Gastrocnemius medialis (tissue), 4 donors: ENCODE results near the gene MYH9. TPM values are rescaled to one million over a fixed set of nuclear protein-coding genes. Genes with fewer than 3 reads are reported as not detected.
A peak's percentile ranks its signal among the peaks of the same experiment; 100 is the strongest.
"Not testable (repeated sequence)": the region's sequence is repeated elsewhere in the genome, so short reads cannot be mapped to it uniquely, and the experiment has no call there.

ENCODE experiments used
- ATAC-seq, 2 donors: fragments of 150-250 bp; one replicate each; pipeline ENCODE4 v1.9.1; 2016
- DNase-seq, 2 donors: peaks; one replicate each; pipeline ENCODE4 v3.0.0-alpha.2; 2019
- H3K27ac ChIP-seq, 4 donors: fragments of 200-600 bp; sonication (generic); 1 replicate in 1 of 4; 2 replicates in 3 of 4; pipeline ENCODE4 v1.5.1; 2016 to 2018; ENCODE audit warnings: mild to moderate bottlenecking in 2 of 4, moderate library complexity in 1 of 4
- H3K27me3 ChIP-seq, 3 donors: fragments of 200-600 bp; sonication (generic) in 2 of 3; 1 replicate in 1 of 3; 2 replicates in 2 of 3; pipeline versions ENCODE4 v1.5.1 to v1.6.0; 2016 to 2019; ENCODE audit warnings: mild to moderate bottlenecking in 1 of 3, moderate library complexity in 1 of 3
- H3K36me3 ChIP-seq, 2 donors: fragments of 200-600 bp; sonication (generic) in 1 of 2; one replicate each; pipeline ENCODE4 v1.5.1; 2017 to 2018
- H3K4me1 ChIP-seq, 2 donors: fragments of 200-600 bp; sonication (generic) in 1 of 2; one replicate each; pipeline ENCODE4 v1.5.1; 2016 to 2017; ENCODE audit warnings: mild to moderate bottlenecking in 2 of 2
- H3K4me3 ChIP-seq, 4 donors: fragments of 200-600 bp; sonication (generic) in 3 of 4; 1 replicate in 1 of 4; 2 replicates in 3 of 4; pipeline ENCODE4 v1.5.1; 2016 to 2019; ENCODE audit warnings: mild to moderate bottlenecking in 2 of 4
- H3K9me3 ChIP-seq, 3 donors: fragments of 200-600 bp; sonication (generic) in 2 of 3; 1 replicate in 1 of 3; 2 replicates in 2 of 3; pipeline ENCODE4 v1.5.1; 2016 to 2019
- CTCF ChIP-seq, 5 experiments: fragments of 450-650 bp in 3 of 5; fragments of 200-600 bp in 2 of 5; sonication (generic) in 2 of 5; IDR thresholded peaks in 4 of 5; conservative IDR thresholded peaks in 1 of 5; 1 replicate in 4 of 5; 2 replicates in 1 of 5; pipeline ENCODE4 v1.5.1; 2016 to 2019; ENCODE audit warnings: antibody characterized with exemption in 5 of 5, mild to moderate bottlenecking in 3 of 5, moderate library complexity in 3 of 5
- POLR2A ChIP-seq, 2 donors: fragments of 450-650 bp; IDR thresholded peaks; one replicate each; pipeline ENCODE4 v1.6.1; 2017; ENCODE audit warnings: antibody characterized with exemption in 2 of 2, mild to moderate bottlenecking in 2 of 2, moderate library complexity in 2 of 2
- in situ Hi-C, 4 donors: fragments of 200-750 bp; cut with MboI; loops; one replicate each; pipeline versions ENCODE4 v1.15.0 to v1.8.0; 2017; ENCODE audit warnings: low sequenced_read_pairs in 4 of 4
- intact Hi-C: fragments of 100-400 bp; cut with DNase I; formaldehyde crosslinking; loops from one replicate; pipeline ENCODE4 v1.15.1; 2023; ENCODE audit warnings: low total_unique reads
- total RNA-seq, 4 donors: library from RNA; depleted of rRNA; stranded (reverse); fragments of >200 nt; gene quantifications; one replicate each; pipeline versions ENCODE4 v1.1.0 to v1.2.3, GENCODE V29; 2016

The MYH9 gene
- total RNA-seq, 4 donors from 2014 or later: 38.9 to 115 (median 104) TPM

DNA sequence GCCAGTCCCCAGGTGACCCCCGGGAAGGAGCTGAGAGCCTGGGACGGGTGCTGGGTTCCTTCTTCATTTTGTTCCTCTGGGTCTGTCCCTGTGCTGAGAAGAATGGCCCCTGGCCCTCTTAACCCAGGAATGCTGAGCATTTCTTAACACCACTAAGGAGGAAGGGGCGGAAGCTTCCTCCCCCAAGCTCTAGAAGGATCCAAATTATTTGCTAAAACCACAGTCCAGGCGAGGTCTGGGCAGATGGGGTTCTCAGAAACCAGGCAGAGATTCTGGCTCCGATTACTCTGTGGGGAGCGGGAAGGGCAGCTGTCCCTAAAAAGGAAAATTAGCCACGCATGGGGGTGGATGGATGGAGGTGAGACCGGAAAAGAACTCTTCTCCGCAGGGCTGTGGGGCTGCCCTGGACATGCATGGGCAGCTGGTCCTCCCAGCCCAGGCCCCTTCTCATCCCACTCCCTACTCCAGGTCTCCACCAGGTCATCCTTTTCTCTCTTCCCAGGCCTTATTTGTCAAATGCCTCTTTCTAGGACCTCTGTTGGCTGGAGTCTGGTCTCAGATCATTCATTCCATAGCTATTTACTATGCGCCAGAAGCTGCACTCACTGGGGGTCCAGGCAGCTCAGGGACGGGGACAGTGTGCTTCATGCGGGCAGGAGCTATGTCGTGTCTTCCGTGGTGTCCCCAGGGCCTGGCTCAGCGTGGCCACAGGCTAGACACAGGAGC is 45.0 kb upstream of the MYH9 start:
- no peak for ATAC-seq
- Histone ChIP-seq H3K4me3 (no peak overlapping the region), H3K27ac (peak overlapping the region in 1 of 4 donors; percentile 4), H3K4me1 (peaks cover 0 to 14% of the 10 kb centered on the region in 2 donors), H3K36me3 (no peaks in the 10 kb centered on the region), H3K9me3 (no peaks in the 10 kb centered on the region), H3K27me3 (no peaks in the 10 kb centered on the region)
- TF ChIP-seq POLR2A (IDR thresholded peaks at IDR 0.05) (no peak), CTCF (IDR thresholded peaks at IDR 0.05 in 4 of 5, conservative IDR thresholded peaks at IDR 0.05 in 1 of 5) (no peak)
- in situ Hi-C loops: no loop called here
- intact Hi-C loops: no loop called here
- no peak for DNase-seq

DNA sequence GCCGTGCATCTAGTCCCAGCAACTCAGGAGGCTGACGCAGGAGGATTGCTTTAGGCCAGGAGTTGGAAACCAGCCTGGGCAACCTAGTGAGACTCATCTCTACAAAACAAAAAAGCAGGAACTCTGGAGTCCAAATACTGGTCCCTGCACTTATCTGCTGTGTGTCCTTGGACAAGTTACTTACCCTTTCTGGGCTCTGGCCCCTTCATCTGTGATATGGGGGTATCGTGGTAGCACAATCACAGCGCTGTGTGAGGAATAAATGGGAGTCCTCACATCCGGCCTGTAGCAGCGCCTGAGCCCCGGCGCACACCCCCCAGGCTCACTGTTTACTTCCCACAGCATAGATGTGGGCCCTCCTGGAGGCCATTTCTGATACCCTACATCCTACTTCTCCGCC is 44.2 kb upstream of the MYH9 start:
- Histone ChIP-seq H3K27me3 (no peaks in the 10 kb centered on the region), H3K36me3 (no peaks in the 10 kb centered on the region), H3K4me1 (peaks cover 0 to 10% of the 10 kb centered on the region in 2 donors), H3K27ac (no peak overlapping the region), H3K4me3 (no peak overlapping the region), H3K9me3 (no peaks in the 10 kb centered on the region)
- DNase-seq: no peak
- in situ Hi-C loops (no loop called here), intact Hi-C loops (no loop called here)
- TF ChIP-seq POLR2A (IDR thresholded peaks at IDR 0.05) (no peak), CTCF (IDR thresholded peaks at IDR 0.05 in 4 of 5, conservative IDR thresholded peaks at IDR 0.05 in 1 of 5) (no peak)
- ATAC-seq: no peak

DNA sequence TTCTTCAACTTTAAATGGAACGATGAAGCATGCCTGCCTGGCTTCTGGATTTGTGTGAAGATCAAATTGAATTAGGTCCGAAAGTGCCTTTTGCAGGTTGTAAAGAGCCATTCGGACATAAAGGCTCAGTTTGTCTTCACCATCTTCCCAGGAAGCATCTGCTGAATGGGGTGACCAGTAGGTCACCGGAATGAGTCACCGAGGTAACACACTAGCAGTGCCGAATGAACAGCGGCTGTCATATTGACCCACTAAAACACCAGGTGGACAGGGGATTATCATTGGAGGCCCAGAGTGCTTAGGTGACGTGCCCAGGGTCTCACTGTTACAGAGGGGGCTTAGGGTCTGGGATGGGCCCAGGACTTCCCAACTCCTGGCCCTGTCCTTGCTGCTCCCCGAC is 43.1 kb upstream of the MYH9 start:
- no peak overlapping the region for H3K4me3 ChIP-seq
- in situ Hi-C loops (no loop called here), intact Hi-C loops (no loop called here)
- DNase-seq: no peak
- H3K36me3 ChIP-seq: no peaks in the 10 kb centered on the region
- no peak overlapping the region for H3K27ac ChIP-seq
- H3K27me3 ChIP-seq: no peaks in the 10 kb centered on the region
- TF ChIP-seq POLR2A (IDR thresholded peaks at IDR 0.05): no peak
- no peak for TF ChIP-seq CTCF (IDR thresholded peaks at IDR 0.05 in 4 of 5, conservative IDR thresholded peaks at IDR 0.05 in 1 of 5)
- ATAC-seq: no peak
- no peaks in the 10 kb centered on the region for H3K9me3 ChIP-seq
- H3K4me1 ChIP-seq: peaks cover 6 to 10% of the 10 kb centered on the region in 2 donors

GRCh38 chr22:36427952-36428351 is 40.2 kb upstream of the MYH9 start:
- ATAC-seq: not testable (repeated sequence)

DNA sequence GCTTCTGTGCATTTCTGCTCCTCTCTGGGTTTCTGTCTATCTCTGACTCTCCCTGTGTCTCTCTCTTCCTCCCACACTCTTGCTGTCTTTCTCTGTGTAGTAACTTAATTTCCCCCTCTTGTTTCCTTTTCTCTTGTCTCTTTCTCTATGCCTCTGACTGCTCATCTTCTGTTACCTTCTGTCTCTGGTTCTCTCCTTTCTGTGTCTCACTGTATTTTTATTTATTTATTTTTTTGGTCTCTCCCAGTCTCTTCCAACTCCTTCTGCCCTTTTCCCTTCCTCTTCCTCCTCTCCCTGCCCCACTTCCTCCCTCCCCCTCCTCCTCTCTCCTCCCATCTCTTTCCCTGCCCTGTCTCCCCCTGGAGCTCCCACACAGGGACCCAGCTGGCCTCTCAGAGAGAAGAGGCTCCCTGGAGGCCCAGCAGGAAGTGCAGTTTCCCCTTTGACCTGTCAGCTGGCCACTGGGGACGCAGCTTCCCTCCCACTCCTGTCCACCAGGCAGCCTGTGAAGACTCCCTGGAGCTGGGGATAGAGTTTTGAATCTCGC is 38.3 kb upstream of the MYH9 start:
- H3K27ac ChIP-seq: peak overlapping the region; percentile 29 to 54 (median 40)
- H3K9me3 ChIP-seq: no peaks in the 10 kb centered on the region
- intact Hi-C loops: no loop called here
- peaks cover 0 to 6% of the 10 kb centered on the region in 2 donors for H3K4me1 ChIP-seq
- H3K36me3 ChIP-seq: no peaks in the 10 kb centered on the region
- in situ Hi-C loops: no loop called here
- no peaks in the 10 kb centered on the region for H3K27me3 ChIP-seq
- DNase-seq (peak; percentile 24 to 29), ATAC-seq (no peak)
- TF ChIP-seq POLR2A (IDR thresholded peaks at IDR 0.05) (no peak), CTCF (IDR thresholded peaks at IDR 0.05 in 4 of 5, conservative IDR thresholded peaks at IDR 0.05 in 1 of 5) (no peak)
- H3K4me3 ChIP-seq: no peak overlapping the region

More at GRCh38 chr22:36427952-36428351, 40.2 kb upstream of the MYH9 start:
- H3K4me1 ChIP-seq, H3K36me3 ChIP-seq, in situ Hi-C loops, H3K27ac ChIP-seq, H3K27me3 ChIP-seq, intact Hi-C loops, H3K4me3 ChIP-seq, DNase-seq, H3K9me3 ChIP-seq: not testable (repeated sequence)
